GM19193 (cell line): ENCODE data around the gene ANKRD50.

Experiments used
- POLR2A ChIP-seq: IDR thresholded peaks from 4 replicates; pipeline ENCODE4 v1.6.1; 2011; ENCODE audit not compliant: insufficient read depth, insufficient read length; ENCODE audit errors: extremely low read depth

The ANKRD50 gene

GRCh38 chr4:124726269-124726668, 13.7 kb upstream of the ANKRD50 start:
- TF ChIP-seq POLR2A: no peak

GRCh38 chr4:124722071-124722470, 9.5 kb upstream of the ANKRD50 start:
- no peak for TF ChIP-seq POLR2A

GRCh38 chr4:124717101-124717500, 4.6 kb upstream of the ANKRD50 start:
- no peak for TF ChIP-seq POLR2A

- TF ChIP-seq POLR2A: no peak
Observed at GRCh38 chr4:124713185-124713592, 657 bp upstream of the ANKRD50 start.

GRCh38 chr4:124711471-124712371, 811 bp downstream of the ANKRD50 start:
- no peak for TF ChIP-seq POLR2A

- TF ChIP-seq POLR2A: no peak
Observed at GRCh38 chr4:124710911-124711310, 1.6 kb downstream of the ANKRD50 start.

- no peak for TF ChIP-seq POLR2A
Observed at GRCh38 chr4:124710015-124710741, 2.4 kb downstream of the ANKRD50 start.

GRCh38 chr4:124708517-124709300, 3.8 kb downstream of the ANKRD50 start:
- TF ChIP-seq POLR2A: no peak

GRCh38 chr4:124705393-124705792, 7.1 kb downstream of the ANKRD50 start:
- no peak for TF ChIP-seq POLR2A

GRCh38 chr4:124703154-124703553, 9.4 kb downstream of the ANKRD50 start:
- no peak for TF ChIP-seq POLR2A

- no peak for TF ChIP-seq POLR2A
Observed at GRCh38 chr4:124697441-124697840, 15.1 kb downstream of the ANKRD50 start.

GRCh38 chr4:124696182-124696581, 16.4 kb downstream of the ANKRD50 start:
- TF ChIP-seq POLR2A: no peak

GRCh38 chr4:124694946-124695598, 17.5 kb downstream of the ANKRD50 start:
- no peak for TF ChIP-seq POLR2A

GRCh38 chr4:124694306-124694705, 18.2 kb downstream of the ANKRD50 start:
- no peak for TF ChIP-seq POLR2A
